ENCODE data around the gene MT1B. TPM values are rescaled to one million over a fixed set of nuclear protein-coding genes. Genes with fewer than 3 reads are reported as not detected.

The MT1B gene
- total and polyA plus RNA-seq, 2 of the 13 experiments (the other 11 are each of a cell fraction or from before 2014, with no cell fraction given): 0.89 TPM; not detected in 1

DNA sequence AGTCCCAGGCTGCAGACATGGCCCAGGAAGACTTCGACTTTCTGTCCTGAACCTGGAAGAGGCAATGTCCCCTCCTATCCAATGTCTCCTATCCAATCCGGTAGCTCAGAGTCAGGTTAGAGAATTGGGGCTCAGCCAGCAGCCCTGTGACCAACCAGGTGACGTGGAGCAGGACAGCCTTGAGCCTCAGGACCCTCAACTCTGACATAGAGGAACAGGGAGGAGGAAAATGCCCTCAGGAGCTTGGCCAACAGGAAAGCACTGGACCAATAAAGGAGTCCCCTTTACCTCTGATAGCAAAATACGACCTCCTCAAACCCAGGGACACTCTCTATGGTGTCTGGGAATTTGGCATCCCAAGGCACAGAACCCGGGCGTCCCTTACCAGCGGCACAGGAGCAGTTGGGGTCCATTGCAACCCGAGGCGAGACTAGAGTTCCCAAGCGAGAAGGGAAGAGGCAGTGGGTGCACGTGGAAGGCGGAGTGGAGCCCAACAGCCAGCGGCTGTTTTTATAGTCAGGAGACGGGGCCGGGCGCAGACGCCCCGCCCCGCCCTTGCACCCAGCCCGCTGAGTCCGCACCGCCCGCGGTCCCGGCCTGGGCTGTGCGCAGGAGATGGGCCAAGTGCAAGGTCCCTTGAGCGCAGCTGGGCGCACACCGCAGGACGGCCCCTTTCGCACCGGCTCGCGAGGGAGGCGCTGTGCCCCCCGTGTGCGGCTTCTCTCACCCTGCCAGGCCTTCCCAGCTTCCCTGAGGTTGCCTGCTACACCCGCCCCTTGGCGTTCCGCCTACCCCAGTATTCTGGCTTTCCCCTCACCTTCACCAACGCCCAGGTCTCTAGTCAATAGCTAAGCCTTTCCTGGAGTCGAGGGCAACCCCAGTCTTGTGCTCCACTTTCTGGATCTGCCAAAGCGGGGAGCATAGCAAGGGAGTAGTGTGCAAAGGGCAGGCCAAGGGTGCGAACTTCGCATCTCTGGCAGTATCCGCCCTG is 16.2 kb downstream of the MT1B start, which contains the start of gene MT1G (continued):
- TF ChIP-seq MAX (IDR thresholded peaks at IDR 0.05) (0 out of 2 replicates have a peak, but pooled peaks have one; percentile 68), ZFY (CRISPR knock-in tag; IDR thresholded peaks at IDR 0.05) (peak; percentile 57; the same call in 1 of the 2 replicates), ZMYM3 (CRISPR knock-in tag; IDR thresholded peaks at IDR 0.05) (0 out of 2 replicates have a peak, but pooled peaks have one; percentile 16), HDAC2 (CRISPR knock-in tag; IDR thresholded peaks at IDR 0.05) (peak; percentile 63; the same call in 1 of the 2 replicates), ZNF879 (CRISPR knock-in tag; IDR thresholded peaks at IDR 0.05) (0 out of 2 replicates have a peak, but pooled peaks have one; percentile 70), ZFP90 (CRISPR knock-in tag; IDR thresholded peaks at IDR 0.05; ENCODE audit: borderline replicate concordance) (peak; percentile 63; the same call in 1 of the 2 replicates), TEAD2 (CRISPR knock-in tag; IDR thresholded peaks at IDR 0.05) (0 out of 2 replicates have a peak, but pooled peaks have one; percentile 56), NR2F6 (IDR thresholded peaks at IDR 0.05) (no peak), NR2F6 (CRISPR knock-in tag; IDR thresholded peaks at IDR 0.05) (no peak), ZFP37 (CRISPR knock-in tag; IDR thresholded peaks at IDR 0.05; ENCODE audit: borderline replicate concordance) (peak; percentile 23; the same call in 1 of the 2 replicates), SRY (CRISPR knock-in tag; IDR thresholded peaks at IDR 0.05) (0 out of 2 replicates have a peak, but pooled peaks have one; percentile 25), AKAP8 (CRISPR knock-in tag; IDR thresholded peaks at IDR 0.05) (0 out of 2 replicates have a peak, but pooled peaks have one; percentile 81), ZNF292 (CRISPR knock-in tag; IDR thresholded peaks at IDR 0.05; ENCODE audit: borderline replicate concordance, low read depth) (peak; percentile 85; the same call in 1 of the 2 replicates), ZNF333 (CRISPR knock-in tag; IDR thresholded peaks at IDR 0.05; ENCODE audit: borderline replicate concordance) (0 out of 2 replicates have a peak, but pooled peaks have one; percentile 37), ZNF713 (CRISPR knock-in tag; IDR thresholded peaks at IDR 0.05) (0 out of 2 replicates have a peak, but pooled peaks have one; percentile 71), MAFG (CRISPR knock-in tag; IDR thresholded peaks at IDR 0.05) (no peak), FOXC1 (CRISPR knock-in tag; IDR thresholded peaks at IDR 0.05; ENCODE audit: borderline replicate concordance) (0 out of 2 replicates have a peak, but pooled peaks have one; percentile 16), EEA1 (CRISPR knock-in tag; IDR thresholded peaks at IDR 0.05; ENCODE audit: borderline replicate concordance) (0 out of 2 replicates have a peak, but pooled peaks have one; percentile 62), ZNF552 (CRISPR knock-in tag; IDR thresholded peaks at IDR 0.05; ENCODE audit: borderline replicate concordance) (peak; percentile 29; the same call in 1 of the 2 replicates)
- TF ChIP-seq, protein P1, sequence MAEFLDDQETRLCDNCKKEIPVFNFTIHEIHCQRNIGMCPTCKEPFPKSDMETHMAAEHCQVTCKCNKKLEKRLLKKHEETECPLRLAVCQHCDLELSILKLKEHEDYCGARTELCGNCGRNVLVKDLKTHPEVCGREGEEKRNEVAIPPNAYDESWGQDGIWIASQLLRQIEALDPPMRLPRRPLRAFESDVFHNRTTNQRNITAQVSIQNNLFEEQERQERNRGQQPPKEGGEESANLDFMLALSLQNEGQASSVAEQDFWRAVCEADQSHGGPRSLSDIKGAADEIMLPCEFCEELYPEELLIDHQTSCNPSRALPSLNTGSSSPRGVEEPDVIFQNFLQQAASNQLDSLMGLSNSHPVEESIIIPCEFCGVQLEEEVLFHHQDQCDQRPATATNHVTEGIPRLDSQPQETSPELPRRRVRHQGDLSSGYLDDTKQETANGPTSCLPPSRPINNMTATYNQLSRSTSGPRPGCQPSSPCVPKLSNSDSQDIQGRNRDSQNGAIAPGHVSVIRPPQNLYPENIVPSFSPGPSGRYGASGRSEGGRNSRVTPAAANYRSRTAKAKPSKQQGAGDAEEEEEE (CRISPR knock-in tag; IDR thresholded peaks at IDR 0.05; ENCODE audit: borderline replicate concordance): 0 out of 2 replicates have a peak, but pooled peaks have one; percentile 45
- TF ChIP-seq, protein P2, sequence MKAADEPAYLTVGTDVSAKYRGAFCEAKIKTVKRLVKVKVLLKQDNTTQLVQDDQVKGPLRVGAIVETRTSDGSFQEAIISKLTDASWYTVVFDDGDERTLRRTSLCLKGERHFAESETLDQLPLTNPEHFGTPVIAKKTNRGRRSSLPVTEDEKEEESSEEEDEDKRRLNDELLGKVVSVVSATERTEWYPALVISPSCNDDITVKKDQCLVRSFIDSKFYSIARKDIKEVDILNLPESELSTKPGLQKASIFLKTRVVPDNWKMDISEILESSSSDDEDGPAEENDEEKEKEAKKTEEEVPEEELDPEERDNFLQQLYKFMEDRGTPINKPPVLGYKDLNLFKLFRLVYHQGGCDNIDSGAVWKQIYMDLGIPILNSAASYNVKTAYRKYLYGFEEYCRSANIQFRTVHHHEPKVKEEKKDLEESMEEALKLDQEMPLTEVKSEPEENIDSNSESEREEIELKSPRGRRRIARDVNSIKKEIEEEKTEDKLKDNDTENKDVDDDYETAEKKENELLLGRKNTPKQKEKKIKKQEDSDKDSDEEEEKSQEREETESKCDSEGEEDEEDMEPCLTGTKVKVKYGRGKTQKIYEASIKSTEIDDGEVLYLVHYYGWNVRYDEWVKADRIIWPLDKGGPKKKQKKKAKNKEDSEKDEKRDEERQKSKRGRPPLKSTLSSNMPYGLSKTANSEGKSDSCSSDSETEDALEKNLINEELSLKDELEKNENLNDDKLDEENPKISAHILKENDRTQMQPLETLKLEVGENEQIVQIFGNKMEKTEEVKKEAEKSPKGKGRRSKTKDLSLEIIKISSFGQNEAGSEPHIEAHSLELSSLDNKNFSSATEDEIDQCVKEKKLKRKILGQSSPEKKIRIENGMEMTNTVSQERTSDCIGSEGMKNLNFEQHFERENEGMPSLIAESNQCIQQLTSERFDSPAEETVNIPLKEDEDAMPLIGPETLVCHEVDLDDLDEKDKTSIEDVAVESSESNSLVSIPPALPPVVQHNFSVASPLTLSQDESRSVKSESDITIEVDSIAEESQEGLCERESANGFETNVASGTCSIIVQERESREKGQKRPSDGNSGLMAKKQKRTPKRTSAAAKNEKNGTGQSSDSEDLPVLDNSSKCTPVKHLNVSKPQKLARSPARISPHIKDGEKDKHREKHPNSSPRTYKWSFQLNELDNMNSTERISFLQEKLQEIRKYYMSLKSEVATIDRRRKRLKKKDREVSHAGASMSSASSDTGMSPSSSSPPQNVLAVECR (CRISPR knock-in tag; IDR thresholded peaks at IDR 0.05; ENCODE audit: borderline replicate concordance): peak; percentile 20; the same call in 1 of the 2 replicates
